ENCODE results near the gene RNF207.

RNF207 gene

DNA sequence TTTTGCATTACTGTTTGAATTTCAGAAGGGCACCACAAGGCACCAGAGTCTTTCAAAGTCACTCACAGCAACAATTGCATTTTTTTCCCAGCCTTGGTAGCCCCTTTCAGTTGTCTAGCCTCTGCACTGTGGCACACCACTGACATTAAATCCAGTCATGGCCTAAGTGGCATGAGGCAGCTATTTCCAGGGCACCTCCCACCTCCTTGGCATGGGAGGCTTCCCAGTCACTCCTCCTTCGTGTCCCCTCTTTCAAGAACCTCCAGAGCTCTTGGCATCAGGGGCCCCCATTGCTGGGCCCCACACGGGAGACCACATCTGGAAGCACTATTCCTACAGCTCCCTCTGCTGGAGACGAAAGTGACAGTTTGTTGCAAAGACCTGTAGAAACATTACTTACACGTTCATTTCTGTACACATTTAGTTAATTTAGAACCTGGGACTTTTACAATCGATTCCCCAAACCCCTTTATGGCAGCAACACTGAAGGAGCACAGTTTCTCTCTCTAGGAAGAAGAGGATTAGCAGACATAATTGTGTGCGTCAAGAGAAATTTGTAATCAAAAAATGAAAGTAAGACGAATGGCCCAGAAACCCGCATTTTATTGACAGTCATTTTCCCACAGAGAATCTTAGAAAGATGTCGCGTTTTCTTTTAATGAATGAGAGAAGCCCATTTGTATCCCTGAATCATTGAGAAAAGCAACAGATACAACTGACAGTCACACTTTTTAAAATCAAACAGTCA lies 20.1 kb upstream of the RNF207 start:
- H3K79me2 ChIP-seq (ENCODE audit: insufficient read depth, low read length): no peaks in the 10 kb centered on the region; the same call in 1 of the 2 replicates
- H3K9ac ChIP-seq (ENCODE audit: low read length): no peak overlapping the region
- H3K36me3 ChIP-seq (ENCODE audit: low read length): no peaks in the 10 kb centered on the region
- H3K9me2 ChIP-seq (replicated peaks; ENCODE audit: insufficient read depth, low read length): no peaks in the 10 kb centered on the region
- no peaks in the 10 kb centered on the region for H3K27me3 ChIP-seq (ENCODE audit: low read length)
- no peak overlapping the region for H3K4me2 ChIP-seq (ENCODE audit: low read depth, low read length, poor library complexity, severe bottlenecking)
- no peak overlapping the region for H3K4me3 ChIP-seq (ENCODE audit: insufficient read depth, low read length, poor library complexity, severe bottlenecking)
- H3K9me3 ChIP-seq (ENCODE audit: insufficient read depth, low read length): no peaks in the 10 kb centered on the region
- no peaks in the 10 kb centered on the region for H4K20me1 ChIP-seq (ENCODE audit: low read depth, low read length)
- no peak overlapping the region for H3K27ac ChIP-seq (ENCODE audit: low read depth, low read length)
- H2AFZ ChIP-seq (ENCODE audit: low read depth, low read length, severe bottlenecking): no peak overlapping the region
- peaks cover 7% of the 10 kb centered on the region for H3F3A ChIP-seq (ENCODE audit: insufficient read depth)
- TF ChIP-seq, protein P1, sequence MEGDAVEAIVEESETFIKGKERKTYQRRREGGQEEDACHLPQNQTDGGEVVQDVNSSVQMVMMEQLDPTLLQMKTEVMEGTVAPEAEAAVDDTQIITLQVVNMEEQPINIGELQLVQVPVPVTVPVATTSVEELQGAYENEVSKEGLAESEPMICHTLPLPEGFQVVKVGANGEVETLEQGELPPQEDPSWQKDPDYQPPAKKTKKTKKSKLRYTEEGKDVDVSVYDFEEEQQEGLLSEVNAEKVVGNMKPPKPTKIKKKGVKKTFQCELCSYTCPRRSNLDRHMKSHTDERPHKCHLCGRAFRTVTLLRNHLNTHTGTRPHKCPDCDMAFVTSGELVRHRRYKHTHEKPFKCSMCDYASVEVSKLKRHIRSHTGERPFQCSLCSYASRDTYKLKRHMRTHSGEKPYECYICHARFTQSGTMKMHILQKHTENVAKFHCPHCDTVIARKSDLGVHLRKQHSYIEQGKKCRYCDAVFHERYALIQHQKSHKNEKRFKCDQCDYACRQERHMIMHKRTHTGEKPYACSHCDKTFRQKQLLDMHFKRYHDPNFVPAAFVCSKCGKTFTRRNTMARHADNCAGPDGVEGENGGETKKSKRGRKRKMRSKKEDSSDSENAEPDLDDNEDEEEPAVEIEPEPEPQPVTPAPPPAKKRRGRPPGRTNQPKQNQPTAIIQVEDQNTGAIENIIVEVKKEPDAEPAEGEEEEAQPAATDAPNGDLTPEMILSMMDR (IDR thresholded peaks at IDR 0.05; ENCODE audit: insufficient read depth, low read length, poor library complexity, severe bottlenecking): peak; percentile 9
- no peak for TF ChIP-seq EZH2phosphoT487 (conservative IDR thresholded peaks at IDR 0.05; ENCODE audit: low read length)

- H3K4me2 ChIP-seq (ENCODE audit: low read depth, low read length, poor library complexity, severe bottlenecking): no peak overlapping the region
- no peaks in the 10 kb centered on the region; the same call in 1 of the 2 replicates for H3K79me2 ChIP-seq (ENCODE audit: insufficient read depth, low read length)
- no peaks in the 10 kb centered on the region for H3K27me3 ChIP-seq (ENCODE audit: low read length)
- no peak overlapping the region for H3K9ac ChIP-seq (ENCODE audit: low read length)
- TF ChIP-seq, protein P1 (IDR thresholded peaks at IDR 0.05; ENCODE audit: insufficient read depth, low read length, poor library complexity, severe bottlenecking): no peak
- TF ChIP-seq EZH2phosphoT487 (conservative IDR thresholded peaks at IDR 0.05; ENCODE audit: low read length): no peak
- H4K20me1 ChIP-seq (ENCODE audit: low read depth, low read length): no peaks in the 10 kb centered on the region
- peaks cover 7% of the 10 kb centered on the region for H3F3A ChIP-seq (ENCODE audit: insufficient read depth)
- H3K36me3 ChIP-seq (ENCODE audit: low read length): no peaks in the 10 kb centered on the region
- H3K4me3 ChIP-seq (ENCODE audit: insufficient read depth, low read length, poor library complexity, severe bottlenecking): no peak overlapping the region
- H3K9me3 ChIP-seq (ENCODE audit: insufficient read depth, low read length): no peaks in the 10 kb centered on the region
- no peak overlapping the region for H3K27ac ChIP-seq (ENCODE audit: low read depth, low read length)
- H3K9me2 ChIP-seq (replicated peaks; ENCODE audit: insufficient read depth, low read length): no peaks in the 10 kb centered on the region
- no peak overlapping the region for H2AFZ ChIP-seq (ENCODE audit: low read depth, low read length, severe bottlenecking)
Observed at GRCh38 chr1:6188466-6188865, 17.5 kb upstream of the RNF207 start.

DNA sequence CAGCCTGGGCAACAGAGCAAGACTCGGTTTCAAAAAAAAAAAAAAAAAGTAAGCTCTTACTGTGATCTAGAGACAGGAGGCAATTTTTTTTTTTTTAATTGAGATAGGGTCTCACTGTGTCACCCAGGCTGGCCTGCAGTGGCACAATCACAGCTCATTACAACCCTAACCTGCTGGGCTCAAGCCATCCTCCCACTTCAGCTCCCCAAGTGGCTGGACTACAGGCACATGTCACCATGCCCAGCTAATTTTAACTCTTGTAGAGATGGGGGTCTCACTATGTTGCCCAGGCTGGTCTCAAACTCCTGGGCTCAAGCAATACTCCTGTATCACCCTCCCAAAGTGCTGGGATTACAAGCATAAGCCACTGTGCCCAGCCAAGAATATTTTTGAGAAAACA lies 14.0 kb upstream of the RNF207 start:
- H3K4me2 ChIP-seq (ENCODE audit: low read depth, low read length, poor library complexity, severe bottlenecking): no peak overlapping the region
- no peaks in the 10 kb centered on the region for H3K9me3 ChIP-seq (ENCODE audit: insufficient read depth, low read length)
- H2AFZ ChIP-seq (ENCODE audit: low read depth, low read length, severe bottlenecking): no peak overlapping the region
- H3K36me3 ChIP-seq (ENCODE audit: low read length): no peaks in the 10 kb centered on the region
- H4K20me1 ChIP-seq (ENCODE audit: low read depth, low read length): no peaks in the 10 kb centered on the region
- TF ChIP-seq, protein P1 (IDR thresholded peaks at IDR 0.05; ENCODE audit: insufficient read depth, low read length, poor library complexity, severe bottlenecking): no peak
- TF ChIP-seq EZH2phosphoT487 (conservative IDR thresholded peaks at IDR 0.05; ENCODE audit: low read length): no peak
- no peaks in the 10 kb centered on the region for H3K27me3 ChIP-seq (ENCODE audit: low read length)
- H3K27ac ChIP-seq (ENCODE audit: low read depth, low read length): no peak overlapping the region
- no peaks in the 10 kb centered on the region for H3K9me2 ChIP-seq (replicated peaks; ENCODE audit: insufficient read depth, low read length)
- H3F3A ChIP-seq (ENCODE audit: insufficient read depth): no peaks in the 10 kb centered on the region
- no peak overlapping the region for H3K4me3 ChIP-seq (ENCODE audit: insufficient read depth, low read length, poor library complexity, severe bottlenecking)
- no peak overlapping the region for H3K9ac ChIP-seq (ENCODE audit: low read length)
- no peaks in the 10 kb centered on the region; the same call in 1 of the 2 replicates for H3K79me2 ChIP-seq (ENCODE audit: insufficient read depth, low read length)

Measured in SU-DHL-6 (cell line).